Measurements from ENCODE around the gene NT5DC1. TPM values are rescaled to one million over a fixed set of nuclear protein-coding genes. Genes with fewer than 3 reads are reported as not detected.

Gene NT5DC1
- total and polyA plus RNA-seq, 5 donors from 2014 or later, result 32.4 to 80.2 (median 66.3) TPM

DNA sequence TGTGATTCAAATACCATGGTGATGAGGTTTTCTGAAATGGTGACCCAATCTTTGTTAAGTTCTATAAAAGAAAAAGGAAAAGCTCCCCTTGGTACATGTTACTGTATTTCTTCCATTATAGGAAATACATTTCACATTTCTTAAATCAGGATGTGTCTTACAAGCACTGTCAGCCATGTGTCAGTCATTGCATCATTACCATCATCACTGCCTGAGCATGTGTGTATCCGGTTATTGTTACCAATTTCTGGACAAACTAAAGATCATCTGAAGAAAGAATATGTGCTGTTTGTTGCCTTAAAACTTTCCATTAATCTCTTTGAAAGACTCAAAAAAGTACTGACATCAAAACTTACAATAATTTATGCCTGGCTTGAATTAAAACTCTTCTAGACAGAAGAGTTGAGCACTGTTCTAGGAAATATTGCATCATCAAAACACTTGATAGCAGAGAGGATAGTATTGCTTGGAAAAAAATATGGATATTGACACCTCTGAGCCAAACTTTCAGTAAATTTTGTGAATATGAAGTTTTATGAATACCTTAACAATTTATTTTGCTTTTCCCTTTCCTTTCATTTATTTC, 186.2 kb downstream of the NT5DC1 start:
- Mint-ChIP-seq H3K36me3 (no peaks in the 10 kb centered on the region), H3K27ac (no peak overlapping the region), H3K9me3 (no peaks in the 10 kb centered on the region), H3K4me1 (peaks cover 0 to 13% (median 5%) of the 10 kb centered on the region in 4 donors), H3K27me3 (peaks cover 4% of the 10 kb centered on the region), H3K4me3 (no peak overlapping the region)
- no peaks in the 10 kb centered on the region for H3K27me3 ChIP-seq (ENCODE audit: control insufficient read depth, insufficient read depth, low read length)
- no peaks in the 10 kb centered on the region for H3K9me3 ChIP-seq (ENCODE audit: control insufficient read depth in 2 of 2, low read length in 2 of 2)
- H3K36me3 ChIP-seq (ENCODE audit: control insufficient read depth, insufficient read depth, low read length), result no peaks in the 10 kb centered on the region
- H3K4me1 ChIP-seq (ENCODE audit: control insufficient read depth, insufficient read depth, low read length, poor library complexity, severe bottlenecking), result no peaks in the 10 kb centered on the region
- ATAC-seq (ENCODE audit: low read depth in 2 of 2) (no peak), DNase-seq (no peak)
- H3K27ac ChIP-seq (ENCODE audit: insufficient read depth, low read length, poor library complexity, severe bottlenecking), result no peak overlapping the region
- no peak overlapping the region for H3K4me3 ChIP-seq (ENCODE audit: low read depth, low read length)

DNA sequence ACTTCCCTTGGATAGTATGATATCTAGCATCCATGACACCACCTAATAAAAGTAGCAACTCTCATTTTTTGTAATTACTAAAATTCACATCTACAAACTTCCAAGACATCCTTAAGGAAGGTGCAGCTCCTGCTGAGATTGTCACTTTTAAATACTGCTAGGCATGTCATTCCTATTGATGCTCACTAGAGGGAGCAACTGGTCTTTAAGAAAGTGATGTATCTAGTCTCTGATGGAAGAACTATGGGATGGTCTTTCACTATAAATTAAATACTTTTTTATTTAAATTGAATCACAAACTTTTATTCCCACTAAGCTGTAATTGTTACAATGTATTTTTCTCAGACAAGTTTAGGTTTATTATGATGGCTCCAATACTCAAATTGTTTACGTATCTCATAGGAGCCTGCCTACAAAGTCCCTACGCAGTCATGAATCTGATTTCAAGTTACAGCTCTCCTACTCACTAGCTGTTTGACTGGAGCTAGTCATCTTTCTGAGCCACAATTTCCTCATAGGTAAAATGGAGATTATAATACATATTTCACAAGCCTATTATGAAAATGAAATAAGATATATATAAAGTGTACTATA, 187.1 kb downstream of the NT5DC1 start:
- no peaks in the 10 kb centered on the region for H3K9me3 ChIP-seq (ENCODE audit: control insufficient read depth in 2 of 2, low read length in 2 of 2)
- peak in 2 of 3 donors; percentile 50 for DNase-seq
- H3K27me3 Mint-ChIP-seq, result peaks cover 4% of the 10 kb centered on the region

DNA sequence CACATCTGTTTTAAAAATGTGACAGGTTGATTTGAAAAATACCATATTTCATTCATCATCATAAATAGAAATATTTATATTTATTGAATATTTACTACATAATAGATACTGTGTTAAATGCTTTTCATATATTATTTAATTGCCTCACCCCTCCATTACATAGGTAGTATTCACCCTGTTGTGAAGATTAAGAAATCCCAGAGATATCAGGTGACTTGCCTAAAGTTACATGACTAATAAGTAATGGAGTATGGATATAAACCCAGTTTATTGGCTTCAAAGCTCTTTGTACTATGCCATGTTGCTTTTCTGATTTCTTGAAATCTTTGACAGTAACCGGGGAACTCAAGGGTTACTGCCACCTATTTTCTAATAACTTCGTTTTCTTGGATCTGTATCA, 189.2 kb downstream of the NT5DC1 start:
- H3K4me3 ChIP-seq (ENCODE audit: low read depth, low read length), result no peak overlapping the region
- DNase-seq (no peak), ATAC-seq (ENCODE audit: low read depth in 2 of 2) (no peak)
- H3K36me3 ChIP-seq (ENCODE audit: control insufficient read depth, insufficient read depth, low read length), result no peaks in the 10 kb centered on the region
- H3K4me1 Mint-ChIP-seq, result peaks cover 0 to 7% (median 3%) of the 10 kb centered on the region in 4 donors
- no peaks in the 10 kb centered on the region for H3K36me3 Mint-ChIP-seq
- no peaks in the 10 kb centered on the region for H3K9me3 Mint-ChIP-seq
- no peak overlapping the region for H3K27ac ChIP-seq (ENCODE audit: insufficient read depth, low read length, poor library complexity, severe bottlenecking)
- no peaks in the 10 kb centered on the region for H3K9me3 ChIP-seq (ENCODE audit: control insufficient read depth in 2 of 2, low read length in 2 of 2)
- H3K4me1 ChIP-seq (ENCODE audit: control insufficient read depth, insufficient read depth, low read length, poor library complexity, severe bottlenecking), result no peaks in the 10 kb centered on the region
- no peaks in the 10 kb centered on the region for H3K27me3 ChIP-seq (ENCODE audit: control insufficient read depth, insufficient read depth, low read length)
- no peak overlapping the region for H3K27ac Mint-ChIP-seq
- H3K4me3 Mint-ChIP-seq, result no peak overlapping the region
- peaks cover 7% of the 10 kb centered on the region for H3K27me3 Mint-ChIP-seq

More for the DNA sequence above, 187.1 kb downstream of the NT5DC1 start:
- peak; percentile 65 to 80 for ATAC-seq (ENCODE audit: low read depth in 2 of 2)
- Mint-ChIP-seq H3K27ac (no peak overlapping the region), H3K36me3 (no peaks in the 10 kb centered on the region), H3K4me1 (peaks cover 0 to 8% (median 4%) of the 10 kb centered on the region in 4 donors), H3K4me3 (peak overlapping the region in 1 of 4 donors; percentile 52), H3K9me3 (no peaks in the 10 kb centered on the region)
- H3K4me1 ChIP-seq (ENCODE audit: control insufficient read depth, insufficient read depth, low read length, poor library complexity, severe bottlenecking), result no peaks in the 10 kb centered on the region
- H3K36me3 ChIP-seq (ENCODE audit: control insufficient read depth, insufficient read depth, low read length), result no peaks in the 10 kb centered on the region
- no peak overlapping the region for H3K27ac ChIP-seq (ENCODE audit: insufficient read depth, low read length, poor library complexity, severe bottlenecking)
- no peaks in the 10 kb centered on the region for H3K27me3 ChIP-seq (ENCODE audit: control insufficient read depth, insufficient read depth, low read length)
- no peak overlapping the region for H3K4me3 ChIP-seq (ENCODE audit: low read depth, low read length)

DNA sequence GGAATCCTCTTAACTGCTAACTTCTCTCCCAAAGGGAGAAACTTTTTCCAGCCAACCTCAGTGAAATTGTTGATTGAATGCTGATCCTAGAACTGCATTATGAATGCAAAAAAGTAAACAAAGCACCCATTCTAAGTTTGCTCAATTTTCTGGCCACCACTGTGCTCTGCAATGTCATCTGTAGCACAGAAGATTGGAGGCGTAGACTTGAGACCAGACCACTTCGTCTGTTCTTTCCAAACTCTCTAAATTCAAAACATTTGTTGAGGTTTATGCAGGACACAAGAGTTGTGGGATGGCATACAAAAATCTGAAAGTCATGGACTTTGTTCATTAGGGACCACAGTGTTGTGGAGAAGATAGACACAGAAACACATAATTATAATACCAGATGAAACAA, 190.1 kb downstream of the NT5DC1 start:
- ATAC-seq (ENCODE audit: low read depth in 2 of 2) (no peak), DNase-seq (no peak)
- Mint-ChIP-seq H3K36me3 (no peaks in the 10 kb centered on the region), H3K9me3 (no peaks in the 10 kb centered on the region), H3K4me1 (no peaks in the 10 kb centered on the region), H3K27me3 (peaks cover 4% of the 10 kb centered on the region), H3K27ac (no peak overlapping the region), H3K4me3 (no peak overlapping the region)
- Histone ChIP-seq H3K4me1 (ENCODE audit: control insufficient read depth, insufficient read depth, low read length, poor library complexity, severe bottlenecking) (no peaks in the 10 kb centered on the region), H3K27me3 (ENCODE audit: control insufficient read depth, insufficient read depth, low read length) (no peaks in the 10 kb centered on the region), H3K9me3 (ENCODE audit: control insufficient read depth in 2 of 2, low read length in 2 of 2) (no peaks in the 10 kb centered on the region), H3K27ac (ENCODE audit: insufficient read depth, low read length, poor library complexity, severe bottlenecking) (no peak overlapping the region), H3K36me3 (ENCODE audit: control insufficient read depth, insufficient read depth, low read length) (no peaks in the 10 kb centered on the region), H3K4me3 (ENCODE audit: low read depth, low read length) (no peak overlapping the region)

DNA sequence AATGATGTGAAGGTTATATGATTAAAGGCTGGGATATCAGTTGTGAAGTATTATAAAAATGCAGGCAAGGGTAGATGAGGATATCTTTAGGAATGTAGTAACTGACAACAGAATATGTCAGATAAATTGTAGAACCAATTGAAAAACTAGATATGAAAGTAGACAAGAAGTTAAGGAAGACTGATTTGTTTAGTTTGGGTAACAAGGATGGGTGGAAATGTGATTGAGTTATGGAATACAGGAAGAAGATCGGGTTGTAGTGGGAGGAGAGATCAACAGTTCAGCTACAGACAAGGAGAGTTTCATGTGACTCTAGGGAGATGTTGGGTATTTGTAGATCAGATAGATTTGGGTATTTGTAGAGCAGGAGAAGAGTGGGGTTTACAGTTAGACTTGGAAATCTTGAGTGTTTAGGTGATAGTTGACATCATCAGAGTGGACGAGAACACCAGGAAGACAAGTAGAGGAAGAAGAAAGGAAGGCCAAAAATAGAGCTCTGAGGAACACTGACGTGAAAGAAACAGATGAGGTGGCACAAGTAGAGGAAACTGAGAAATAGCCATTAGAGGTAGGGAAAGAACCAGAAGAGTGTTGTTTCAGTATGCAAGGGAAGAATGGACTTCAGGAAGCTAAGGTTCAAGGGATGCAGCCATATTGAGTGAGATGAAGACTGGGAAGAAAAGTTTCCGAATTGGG, 191.2 kb downstream of the NT5DC1 start:
- H3K27me3 Mint-ChIP-seq, result peaks cover 8% of the 10 kb centered on the region
- ATAC-seq (ENCODE audit: low read depth in 2 of 2), result no peak
- H3K4me3 ChIP-seq (ENCODE audit: low read depth, low read length), result no peak overlapping the region

DNA sequence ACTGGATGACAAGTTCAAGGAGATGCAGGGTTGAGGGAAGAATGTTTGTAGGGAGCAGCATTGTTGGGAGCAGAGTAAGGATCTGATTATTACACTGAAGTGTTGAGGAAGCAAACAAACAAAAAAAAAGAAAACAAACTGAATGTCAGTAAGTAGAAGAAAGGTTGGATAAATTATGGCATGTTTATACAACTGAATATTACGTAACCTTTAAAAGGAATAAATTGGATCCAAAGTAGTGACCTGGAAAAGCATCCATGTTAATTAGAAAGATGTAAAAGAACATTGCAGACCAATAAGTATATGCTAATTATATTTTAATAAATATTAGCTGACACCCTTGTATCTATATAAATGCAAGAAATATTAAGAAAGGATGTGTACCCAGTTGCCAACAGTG, 191.9 kb downstream of the NT5DC1 start:
- no peaks in the 10 kb centered on the region for H3K36me3 ChIP-seq (ENCODE audit: control insufficient read depth, insufficient read depth, low read length)
- no peaks in the 10 kb centered on the region for H3K27me3 ChIP-seq (ENCODE audit: control insufficient read depth, insufficient read depth, low read length)
- DNase-seq (no peak), ATAC-seq (ENCODE audit: low read depth in 2 of 2) (no peak)
- no peaks in the 10 kb centered on the region for H3K4me1 ChIP-seq (ENCODE audit: control insufficient read depth, insufficient read depth, low read length, poor library complexity, severe bottlenecking)
- Mint-ChIP-seq H3K9me3 (peaks cover 0 to 2% (median 0%) of the 10 kb centered on the region in 7 donors), H3K27me3 (peaks cover 9% of the 10 kb centered on the region), H3K27ac (no peak overlapping the region), H3K36me3 (no peaks in the 10 kb centered on the region), H3K4me3 (no peak overlapping the region), H3K4me1 (peaks cover 0 to 5% (median 0%) of the 10 kb centered on the region in 4 donors)
- H3K9me3 ChIP-seq (ENCODE audit: control insufficient read depth in 2 of 2, low read length in 2 of 2), result no peaks in the 10 kb centered on the region
- no peak overlapping the region for H3K27ac ChIP-seq (ENCODE audit: insufficient read depth, low read length, poor library complexity, severe bottlenecking)
- no peak overlapping the region for H3K4me3 ChIP-seq (ENCODE audit: low read depth, low read length)

More for the DNA sequence above, 191.2 kb downstream of the NT5DC1 start:
- no peak overlapping the region for H3K27ac ChIP-seq (ENCODE audit: insufficient read depth, low read length, poor library complexity, severe bottlenecking)
- Mint-ChIP-seq H3K9me3 (peaks cover 0 to under 1% (median 0%) of the 10 kb centered on the region in 7 donors), H3K27ac (no peak overlapping the region), H3K4me3 (no peak overlapping the region), H3K36me3 (no peaks in the 10 kb centered on the region), H3K4me1 (no peaks in the 10 kb centered on the region)
- H3K9me3 ChIP-seq (ENCODE audit: control insufficient read depth in 2 of 2, low read length in 2 of 2), result no peaks in the 10 kb centered on the region
- H3K4me1 ChIP-seq (ENCODE audit: control insufficient read depth, insufficient read depth, low read length, poor library complexity, severe bottlenecking), result no peaks in the 10 kb centered on the region
- no peak for DNase-seq
- H3K27me3 ChIP-seq (ENCODE audit: control insufficient read depth, insufficient read depth, low read length), result no peaks in the 10 kb centered on the region
- no peaks in the 10 kb centered on the region for H3K36me3 ChIP-seq (ENCODE audit: control insufficient read depth, insufficient read depth, low read length)

DNA sequence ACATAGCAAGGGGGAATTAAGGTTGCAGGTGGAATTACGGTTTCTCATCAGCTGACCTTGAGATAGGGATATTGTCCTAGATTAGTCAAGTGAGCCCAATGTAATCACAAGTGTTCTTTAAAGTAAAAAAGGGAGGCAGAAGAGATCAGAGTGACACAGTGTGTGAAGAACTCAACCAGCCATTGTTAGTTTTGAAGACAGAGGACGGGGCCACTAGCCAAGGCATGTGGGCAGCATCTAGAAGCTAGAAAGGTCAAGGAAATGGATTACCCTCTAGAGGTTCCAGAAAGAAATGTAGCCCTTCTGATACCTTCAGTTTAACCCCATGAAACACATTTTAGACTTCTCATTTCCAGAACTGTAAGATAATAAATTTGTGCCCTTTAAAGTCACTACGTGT, 197.6 kb downstream of the NT5DC1 start:
- H3K27ac Mint-ChIP-seq, result no peak overlapping the region
- H3K36me3 Mint-ChIP-seq, result peaks cover 5% of the 10 kb centered on the region
- no peak overlapping the region for H3K27ac ChIP-seq (ENCODE audit: insufficient read depth, low read length, poor library complexity, severe bottlenecking)
- H3K4me1 Mint-ChIP-seq, result peaks cover 0 to 5% (median 0%) of the 10 kb centered on the region in 4 donors
- no peak overlapping the region for H3K4me3 ChIP-seq (ENCODE audit: low read depth, low read length)
- DNase-seq (no peak), ATAC-seq (ENCODE audit: low read depth in 2 of 2) (no peak)
- no peak overlapping the region for H3K4me3 Mint-ChIP-seq
- peaks cover 9% of the 10 kb centered on the region for H3K27me3 Mint-ChIP-seq
- H3K27me3 ChIP-seq (ENCODE audit: control insufficient read depth, insufficient read depth, low read length), result no peaks in the 10 kb centered on the region
- H3K9me3 ChIP-seq (ENCODE audit: control insufficient read depth in 2 of 2, low read length in 2 of 2), result peaks cover 0 to 6% of the 10 kb centered on the region in 2 experiments
- no peaks in the 10 kb centered on the region for H3K4me1 ChIP-seq (ENCODE audit: control insufficient read depth, insufficient read depth, low read length, poor library complexity, severe bottlenecking)
- no peaks in the 10 kb centered on the region for H3K36me3 ChIP-seq (ENCODE audit: control insufficient read depth, insufficient read depth, low read length)
- H3K9me3 Mint-ChIP-seq, result peaks cover 0 to 4% (median 0%) of the 10 kb centered on the region in 7 donors

Measured in CD4-positive, CD25-positive, alpha-beta regulatory T cell (primary cell).